ENCODE results near the gene PLPP1.

Gene PLPP1

GRCh38 chr5:55523293-55523692 lies 11.5 kb downstream of the PLPP1 start:
- H3K9ac ChIP-seq (ENCODE audit: low read length) = no peak overlapping the region
- no peak overlapping the region for H2AFZ ChIP-seq (ENCODE audit: low read depth, low read length)
- H3K4me1 ChIP-seq (ENCODE audit: low read length) = no peaks in the 10 kb centered on the region
- H3K27ac ChIP-seq (ENCODE audit: low read length) = no peak overlapping the region
- H3K36me3 ChIP-seq (replicated peaks; ENCODE audit: low read depth, low read length) = no peaks in the 10 kb centered on the region
- no peak overlapping the region for H3K4me2 ChIP-seq (ENCODE audit: low read length)
- no peak overlapping the region for H3K4me3 ChIP-seq (ENCODE audit: low read length)
- H4K20me1 ChIP-seq (ENCODE audit: insufficient read depth, low read length) = no peaks in the 10 kb centered on the region
- no peaks in the 10 kb centered on the region for H3K79me2 ChIP-seq (ENCODE audit: low read length)
- TF ChIP-seq EZH2phosphoT487 (IDR thresholded peaks at IDR 0.05; ENCODE audit: low read depth) = no peak
- H3K27me3 ChIP-seq (ENCODE audit: low read depth, low read length) = no peaks in the 10 kb centered on the region
- no peaks in the 10 kb centered on the region for H3K9me3 ChIP-seq (ENCODE audit: insufficient read depth, low read length)

GRCh38 chr5:55521881-55522280 lies 12.9 kb downstream of the PLPP1 start:
- H3K27ac ChIP-seq (ENCODE audit: low read length) = no peak overlapping the region
- H3K9ac ChIP-seq (ENCODE audit: low read length) = no peak overlapping the region
- no peak overlapping the region for H2AFZ ChIP-seq (ENCODE audit: low read depth, low read length)
- no peaks in the 10 kb centered on the region for H3K27me3 ChIP-seq (ENCODE audit: low read depth, low read length)
- H3K4me1 ChIP-seq (ENCODE audit: low read length) = no peaks in the 10 kb centered on the region
- no peaks in the 10 kb centered on the region for H4K20me1 ChIP-seq (ENCODE audit: insufficient read depth, low read length)
- H3K9me3 ChIP-seq (ENCODE audit: insufficient read depth, low read length) = no peaks in the 10 kb centered on the region
- TF ChIP-seq EZH2phosphoT487 (IDR thresholded peaks at IDR 0.05; ENCODE audit: low read depth) = no peak
- TF ChIP-seq CTCF (IDR thresholded peaks at IDR 0.05; ENCODE audit: low read depth, low read length) = no peak
- no peaks in the 10 kb centered on the region for H3K36me3 ChIP-seq (replicated peaks; ENCODE audit: low read depth, low read length)
- no peak overlapping the region for H3K4me2 ChIP-seq (ENCODE audit: low read length)
- H3K4me3 ChIP-seq (ENCODE audit: low read length) = no peak overlapping the region
- H3K79me2 ChIP-seq (ENCODE audit: low read length) = no peaks in the 10 kb centered on the region

GRCh38 chr5:55520117-55520839 lies 14.5 kb downstream of the PLPP1 start:
- Histone ChIP-seq H3K4me1 (ENCODE audit: low read length) (no peaks in the 10 kb centered on the region), H3K27me3 (ENCODE audit: low read depth, low read length) (no peaks in the 10 kb centered on the region), H3K79me2 (ENCODE audit: low read length) (no peaks in the 10 kb centered on the region), H3K9me3 (ENCODE audit: insufficient read depth, low read length) (no peaks in the 10 kb centered on the region), H2AFZ (ENCODE audit: low read depth, low read length) (no peak overlapping the region), H4K20me1 (ENCODE audit: insufficient read depth, low read length) (no peaks in the 10 kb centered on the region), H3K4me3 (ENCODE audit: low read length) (no peak overlapping the region), H3K4me2 (ENCODE audit: low read length) (no peak overlapping the region), H3K27ac (ENCODE audit: low read length) (no peak overlapping the region), H3K9ac (ENCODE audit: low read length) (no peak overlapping the region), H3K36me3 (replicated peaks; ENCODE audit: low read depth, low read length) (no peaks in the 10 kb centered on the region)
- TF ChIP-seq CTCF (IDR thresholded peaks at IDR 0.05; ENCODE audit: low read depth, low read length) (no peak), EZH2phosphoT487 (IDR thresholded peaks at IDR 0.05; ENCODE audit: low read depth) (no peak)

GRCh38 chr5:55518831-55519390 lies 15.9 kb downstream of the PLPP1 start:
- TF ChIP-seq EZH2phosphoT487 (IDR thresholded peaks at IDR 0.05; ENCODE audit: low read depth) = no peak
- no peak for TF ChIP-seq CTCF (IDR thresholded peaks at IDR 0.05; ENCODE audit: low read depth, low read length)
- Histone ChIP-seq H4K20me1 (ENCODE audit: insufficient read depth, low read length) (no peaks in the 10 kb centered on the region), H3K27me3 (ENCODE audit: low read depth, low read length) (no peaks in the 10 kb centered on the region), H3K79me2 (ENCODE audit: low read length) (no peaks in the 10 kb centered on the region), H3K9me3 (ENCODE audit: insufficient read depth, low read length) (no peaks in the 10 kb centered on the region), H3K4me2 (ENCODE audit: low read length) (no peak overlapping the region), H3K36me3 (replicated peaks; ENCODE audit: low read depth, low read length) (no peaks in the 10 kb centered on the region), H3K4me3 (ENCODE audit: low read length) (no peak overlapping the region), H3K9ac (ENCODE audit: low read length) (no peak overlapping the region), H2AFZ (ENCODE audit: low read depth, low read length) (no peak overlapping the region), H3K4me1 (ENCODE audit: low read length) (no peaks in the 10 kb centered on the region), H3K27ac (ENCODE audit: low read length) (no peak overlapping the region)

Measured in OCI-LY3 (cell line).